K562 (cell line): ENCODE results near the gene FSD1L. TPM values are rescaled to one million over a fixed set of nuclear protein-coding genes. Genes with fewer than 3 reads are reported as not detected.

ENCODE experiments used
- ATAC-seq: fragments of 200-7000 bp; cut with Tn5 transposase; 3 replicates; pipeline ENCODE4 v1.9.1; 2020; ENCODE audit warnings: moderate library complexity
- BruUV-seq: library from RNA; stranded (reverse); fragments of 400-500 nt; replicated peaks from 2 replicates; lab custom pipeline; 2021; lab: Mats Ljungman, UMichigan
- CTCF ChIA-PET: fragments of 300-600 bp; formaldehyde crosslinking; extraction: SDS; loops from one replicate; lab custom pipeline; 2021; ENCODE audit warnings: low intra/inter-chr PET ratio; lab: Yijun Ruan, JAX
- POLR2A ChIA-PET: fragments of 300-600, 350-650 bp; sonication (Branson Sonifier 250); formaldehyde crosslinking; extraction: SDS; loops from one replicate; lab custom pipeline; 2021; ENCODE audit warnings: antibody characterized with exemption, inconsistent platforms; lab: Yijun Ruan, JAX
- DNase-seq, 4 experiments: peaks; one replicate each; pipeline versions ENCODE4 v3.0.0 to v3.0.0-alpha.2; 2011 to 2018; ENCODE audit warnings: low spot score in 3 of 4, mixed read lengths in 3 of 4; ENCODE audit errors: extremely low read depth in 1 of 4
- FAIRE-seq: peaks from 2 replicates; lab custom pipeline; 2011; peaks lifted over from hg19 to GRCh38; lab: Jason Lieb, UNC
- H2AFZ ChIP-seq: 2 replicates; pipeline ENCODE4 v1.6.0; 2011; ENCODE audit warnings: low read depth, low read length, control low read depth, inconsistent platforms
- H3K27ac ChIP-seq: fragments of 200-600 bp; 3 replicates; pipeline ENCODE4 v1.8.0; 2011; ENCODE audit warnings: low read depth, mild to moderate bottlenecking, control low read depth, inconsistent platforms, low read length, moderate library complexity, mixed read lengths; ENCODE audit errors: extremely low read depth
- H3K27me3 ChIP-seq, 2 experiments: fragments of 300-600 bp in 1 of 2; 2 replicates in 1 of 2; 3 replicates in 1 of 2; pipeline versions ENCODE4 v1.6.0 to v1.8.0; 2011; ENCODE audit warnings: inconsistent platforms in 2 of 2, low read length in 2 of 2, mild to moderate bottlenecking in 1 of 2, mixed read lengths in 1 of 2, moderate library complexity in 1 of 2; ENCODE audit not compliant: control insufficient read depth in 2 of 2, insufficient read depth in 2 of 2
- H3K36me3 ChIP-seq: fragments of 300-600 bp; 3 replicates; pipeline ENCODE4 v1.8.0; 2011; ENCODE audit warnings: mild to moderate bottlenecking, low read length, inconsistent platforms; ENCODE audit not compliant: control insufficient read depth, insufficient read depth
- H3K4me1 ChIP-seq, 2 experiments: fragments of 200-600 bp in 1 of 2; replicated peaks in 1 of 2; 2 replicates in 1 of 2; 3 replicates in 1 of 2; pipeline versions ENCODE4 v1.5.1 to v1.8.0; 2011; ENCODE audit warnings: inconsistent platforms in 2 of 2, low read length in 2 of 2, mild to moderate bottlenecking in 1 of 2, mixed read lengths in 1 of 2, moderate library complexity in 1 of 2; ENCODE audit not compliant: control insufficient read depth in 2 of 2, insufficient read depth in 2 of 2
- H3K4me2 ChIP-seq: 2 replicates; pipeline ENCODE4 v1.6.1; 2011; ENCODE audit warnings: low read length, control low read depth, inconsistent platforms, mixed read lengths; ENCODE audit not compliant: insufficient read depth
- H3K4me3 ChIP-seq: fragments of 200-600 bp; sonication (generic), shearing (Covaris generic); 2 replicates; pipeline ENCODE4 v1.5.1; 2016; ENCODE audit warnings: control low read depth, inconsistent platforms
- H3K79me2 ChIP-seq: fragments of 200-600 bp; 3 replicates; pipeline ENCODE4 v1.8.0; 2011; ENCODE audit warnings: low read length, inconsistent platforms; ENCODE audit not compliant: control insufficient read depth, insufficient read depth
- H3K9ac ChIP-seq, 2 experiments: 2 replicates each; pipeline versions ENCODE4 v1.6.0 to v1.6.1; 2011; ENCODE audit warnings: low read depth in 2 of 2, low read length in 2 of 2, control low read depth in 1 of 2, inconsistent platforms in 1 of 2, mild to moderate bottlenecking in 1 of 2, mixed read lengths in 1 of 2; ENCODE audit not compliant: insufficient read depth in 1 of 2
- H3K9me1 ChIP-seq: one replicate; pipeline ENCODE4 v1.6.0; 2011; ENCODE audit warnings: inconsistent platforms, mild to moderate bottlenecking, low read length, moderate library complexity; ENCODE audit not compliant: control insufficient read depth, insufficient read depth
- H3K9me3 ChIP-seq: replicated peaks from 2 replicates; pipeline ENCODE4 v1.5.1; 2011; ENCODE audit warnings: low read depth, low read length, inconsistent platforms; ENCODE audit not compliant: control insufficient read depth, insufficient read depth
- H4K20me1 ChIP-seq: replicated peaks from 2 replicates; pipeline ENCODE4 v1.6.1; 2011; ENCODE audit warnings: low read length, inconsistent platforms, mixed read lengths; ENCODE audit not compliant: control insufficient read depth, insufficient read depth
- DDX20 ChIP-seq: fragments of 450-650 bp; IDR thresholded peaks from 2 replicates; pipeline ENCODE4 v1.6.1; 2016; ENCODE audit warnings: missing genetic modification characterization, low read depth, mild to moderate bottlenecking, missing compliant biosample characterization, moderate library complexity
- ESRRA ChIP-seq: fragments of 450-650 bp; IDR thresholded peaks from 2 replicates; pipeline ENCODE4 v1.6.1; 2014; ENCODE audit warnings: low read depth, mild to moderate bottlenecking, moderate library complexity, borderline replicate concordance
- RBM34 ChIP-seq: fragments of 200-400 bp; formaldehyde crosslinking; IDR thresholded peaks from 2 replicates; pipeline ENCODE4 v1.6.1; 2018; ENCODE audit warnings: low read length, borderline replicate concordance; ENCODE audit not compliant: insufficient read depth
- SMAD3 ChIP-seq: fragments of 450-650 bp; formaldehyde crosslinking; conservative IDR thresholded peaks from 2 replicates; pipeline ENCODE4 v1.4.0; 2020; ENCODE audit warnings: mild to moderate bottlenecking
- ZBTB7A ChIP-seq: IDR thresholded peaks from 2 replicates; pipeline ENCODE4 v1.6.1; 2011; ENCODE audit warnings: low read depth, mild to moderate bottlenecking, low read length, moderate library complexity, borderline replicate concordance; ENCODE audit not compliant: control insufficient read depth
- WGBS: fragments of 100-300 bp; shearing (Covaris generic); methylation state at CpG from one replicate; pipeline ENCODE4 v1.1.6; 2016; ENCODE audit warnings: low coverage, mixed read lengths; ENCODE audit not compliant: insufficient coverage; ENCODE audit errors: missing lambda C conversion rate; 5-methylcytosine and 5-hydroxymethylcytosine counted together
- in situ Hi-C: fragments of 300-500 bp; cut with MboI; formaldehyde crosslinking; loops from 4 replicates; pipeline ENCODE4 v1.15.0; 2018; ENCODE audit warnings: inconsistent platforms, mixed read lengths
- intact Hi-C: fragments of 100-400 bp; cut with micrococcal nuclease; formaldehyde crosslinking; loops from 2 replicates; pipeline ENCODE4 v1.14.2; 2022
- polyA plus RNA-seq, 8 experiments: library from polyadenylated mRNA; depleted of rRNA in 4 of 8; stranded (reverse) in 5 of 8; unstranded in 3 of 8; fragments of >200 nt; fragmentation: Nextera tagmentation in 2 of 8; fragmentation: Illumina TruSeq in 1 of 8; extraction: Ambion mirVana in 2 of 8; extraction: Trizol in 1 of 8; gene quantifications; 2 replicates each; pipeline versions ENCODE4 v1.2.1 to v1.2.3, GENCODE V29; 2011 to 2014; ENCODE audit warnings: inconsistent platforms in 1 of 8, missing spikeins in 1 of 8
- total RNA-seq, 7 experiments: library from RNA; depleted of rRNA in 6 of 7; stranded (reverse); fragments of >200 nt in 6 of 7; fragmentation: Illumina TruSeq in 2 of 7; extraction: Trizol in 2 of 7; gene quantifications; 2 replicates each; pipeline versions ENCODE4 v1.2.1 to v1.2.3, GENCODE V29; 2011 to 2021; ENCODE audit warnings: low replicate concordance in 1 of 7
- TF ChIP-seq, protein P1 (sequence below): fragments of 450-650 bp; IDR thresholded peaks from 2 replicates; pipeline ENCODE4 v1.6.1; 2016; ENCODE audit warnings: mild to moderate bottlenecking, moderate library complexity
- TF ChIP-seq, protein P2 (sequence below): fragments of 450-650 bp; formaldehyde crosslinking; IDR thresholded peaks from 2 replicates; pipeline ENCODE4 v1.4.0; 2022; ENCODE audit warnings: missing genetic modification characterization

FSD1L gene
- total and polyA plus RNA-seq, 9 of the 15 experiments (the other 6 are each of a cell fraction or from before 2014, with no cell fraction given) = 0.95 to 4.2 (median 2.1) TPM

DNA sequence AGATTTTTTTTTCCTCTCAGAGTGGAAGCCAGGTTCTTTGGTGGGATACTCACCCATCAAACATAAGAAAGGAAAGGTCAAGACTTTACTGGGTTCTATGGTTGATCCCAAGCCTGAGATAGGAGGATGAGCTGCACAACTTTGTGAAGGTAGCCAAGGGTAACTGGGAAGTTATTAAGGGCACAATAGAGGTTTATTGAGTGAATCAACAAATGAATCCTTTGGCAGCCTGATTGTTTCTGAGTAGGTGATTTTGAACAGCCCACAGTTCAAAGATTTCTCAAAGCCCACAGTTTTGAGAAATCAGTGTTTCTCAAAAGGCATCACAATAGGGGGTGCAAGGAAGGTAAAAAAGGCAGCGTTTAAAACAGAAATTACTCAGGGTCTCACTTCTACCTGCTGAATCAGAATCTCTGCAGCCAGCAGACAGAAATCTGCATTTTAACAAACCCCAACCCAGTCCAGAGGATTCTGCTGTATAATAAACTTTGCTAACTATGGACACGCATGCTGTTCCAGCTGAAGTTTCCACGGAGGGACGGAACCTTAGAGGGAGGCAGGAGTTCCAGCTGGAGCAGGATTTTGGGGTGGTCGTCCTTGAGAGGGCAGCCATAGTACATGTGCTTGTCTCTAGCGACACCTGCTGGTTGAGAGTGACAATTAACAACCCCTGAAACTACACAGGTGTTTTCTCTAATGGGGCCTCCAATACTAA lies 32.7 kb upstream of the FSD1L start:
- no peaks in the 10 kb centered on the region for H3K4me1 ChIP-seq
- no peaks in the 10 kb centered on the region for H3K79me2 ChIP-seq
- no peak overlapping the region for H3K9ac ChIP-seq
- no peaks in the 10 kb centered on the region for H3K36me3 ChIP-seq
- no TSS peak for BruUV-seq
- peaks cover 0 to 4% of the 10 kb centered on the region in 2 experiments; a peak in 1 of 5 replicates for H3K27me3 ChIP-seq
- H4K20me1 ChIP-seq = no peaks in the 10 kb centered on the region
- no peak overlapping the region for H2AFZ ChIP-seq
- no peaks in the 10 kb centered on the region for H3K9me3 ChIP-seq
- DNase-seq (peak; percentile 61 to 74 (median 73)), FAIRE-seq (peak; percentile 89), ATAC-seq (peak; percentile 91)
- H3K4me2 ChIP-seq = no peak overlapping the region
- no peaks in the 10 kb centered on the region for H3K9me1 ChIP-seq
- CTCF ChIA-PET = interaction anchor here (0.6 to 1.8 kb wide), 7 partner anchors 12 to 732 kb away, joined by 3 to 11 read pairs (median 3); no protein-coding TSS in a partner anchor
- in situ Hi-C loops (loop anchor here (10.0 kb wide), 1 partner anchor 550 kb away; no protein-coding TSS in a partner anchor), intact Hi-C loops (loop anchor here (1.0 to 5.0 kb wide), 6 partner anchors 164 to 628 kb away; no protein-coding TSS in a partner anchor)
- WGBS = 1% methylated on average over 6 of the region's 6 CpGs
- H3K4me3 ChIP-seq = no peak overlapping the region
- POLR2A ChIA-PET = interaction anchor here (0.5 kb wide), 1 partner anchor 1727 kb away, joined by 3 read pairs; no protein-coding TSS in a partner anchor
- no peak overlapping the region for H3K27ac ChIP-seq
- TF ChIP-seq, protein P1, sequence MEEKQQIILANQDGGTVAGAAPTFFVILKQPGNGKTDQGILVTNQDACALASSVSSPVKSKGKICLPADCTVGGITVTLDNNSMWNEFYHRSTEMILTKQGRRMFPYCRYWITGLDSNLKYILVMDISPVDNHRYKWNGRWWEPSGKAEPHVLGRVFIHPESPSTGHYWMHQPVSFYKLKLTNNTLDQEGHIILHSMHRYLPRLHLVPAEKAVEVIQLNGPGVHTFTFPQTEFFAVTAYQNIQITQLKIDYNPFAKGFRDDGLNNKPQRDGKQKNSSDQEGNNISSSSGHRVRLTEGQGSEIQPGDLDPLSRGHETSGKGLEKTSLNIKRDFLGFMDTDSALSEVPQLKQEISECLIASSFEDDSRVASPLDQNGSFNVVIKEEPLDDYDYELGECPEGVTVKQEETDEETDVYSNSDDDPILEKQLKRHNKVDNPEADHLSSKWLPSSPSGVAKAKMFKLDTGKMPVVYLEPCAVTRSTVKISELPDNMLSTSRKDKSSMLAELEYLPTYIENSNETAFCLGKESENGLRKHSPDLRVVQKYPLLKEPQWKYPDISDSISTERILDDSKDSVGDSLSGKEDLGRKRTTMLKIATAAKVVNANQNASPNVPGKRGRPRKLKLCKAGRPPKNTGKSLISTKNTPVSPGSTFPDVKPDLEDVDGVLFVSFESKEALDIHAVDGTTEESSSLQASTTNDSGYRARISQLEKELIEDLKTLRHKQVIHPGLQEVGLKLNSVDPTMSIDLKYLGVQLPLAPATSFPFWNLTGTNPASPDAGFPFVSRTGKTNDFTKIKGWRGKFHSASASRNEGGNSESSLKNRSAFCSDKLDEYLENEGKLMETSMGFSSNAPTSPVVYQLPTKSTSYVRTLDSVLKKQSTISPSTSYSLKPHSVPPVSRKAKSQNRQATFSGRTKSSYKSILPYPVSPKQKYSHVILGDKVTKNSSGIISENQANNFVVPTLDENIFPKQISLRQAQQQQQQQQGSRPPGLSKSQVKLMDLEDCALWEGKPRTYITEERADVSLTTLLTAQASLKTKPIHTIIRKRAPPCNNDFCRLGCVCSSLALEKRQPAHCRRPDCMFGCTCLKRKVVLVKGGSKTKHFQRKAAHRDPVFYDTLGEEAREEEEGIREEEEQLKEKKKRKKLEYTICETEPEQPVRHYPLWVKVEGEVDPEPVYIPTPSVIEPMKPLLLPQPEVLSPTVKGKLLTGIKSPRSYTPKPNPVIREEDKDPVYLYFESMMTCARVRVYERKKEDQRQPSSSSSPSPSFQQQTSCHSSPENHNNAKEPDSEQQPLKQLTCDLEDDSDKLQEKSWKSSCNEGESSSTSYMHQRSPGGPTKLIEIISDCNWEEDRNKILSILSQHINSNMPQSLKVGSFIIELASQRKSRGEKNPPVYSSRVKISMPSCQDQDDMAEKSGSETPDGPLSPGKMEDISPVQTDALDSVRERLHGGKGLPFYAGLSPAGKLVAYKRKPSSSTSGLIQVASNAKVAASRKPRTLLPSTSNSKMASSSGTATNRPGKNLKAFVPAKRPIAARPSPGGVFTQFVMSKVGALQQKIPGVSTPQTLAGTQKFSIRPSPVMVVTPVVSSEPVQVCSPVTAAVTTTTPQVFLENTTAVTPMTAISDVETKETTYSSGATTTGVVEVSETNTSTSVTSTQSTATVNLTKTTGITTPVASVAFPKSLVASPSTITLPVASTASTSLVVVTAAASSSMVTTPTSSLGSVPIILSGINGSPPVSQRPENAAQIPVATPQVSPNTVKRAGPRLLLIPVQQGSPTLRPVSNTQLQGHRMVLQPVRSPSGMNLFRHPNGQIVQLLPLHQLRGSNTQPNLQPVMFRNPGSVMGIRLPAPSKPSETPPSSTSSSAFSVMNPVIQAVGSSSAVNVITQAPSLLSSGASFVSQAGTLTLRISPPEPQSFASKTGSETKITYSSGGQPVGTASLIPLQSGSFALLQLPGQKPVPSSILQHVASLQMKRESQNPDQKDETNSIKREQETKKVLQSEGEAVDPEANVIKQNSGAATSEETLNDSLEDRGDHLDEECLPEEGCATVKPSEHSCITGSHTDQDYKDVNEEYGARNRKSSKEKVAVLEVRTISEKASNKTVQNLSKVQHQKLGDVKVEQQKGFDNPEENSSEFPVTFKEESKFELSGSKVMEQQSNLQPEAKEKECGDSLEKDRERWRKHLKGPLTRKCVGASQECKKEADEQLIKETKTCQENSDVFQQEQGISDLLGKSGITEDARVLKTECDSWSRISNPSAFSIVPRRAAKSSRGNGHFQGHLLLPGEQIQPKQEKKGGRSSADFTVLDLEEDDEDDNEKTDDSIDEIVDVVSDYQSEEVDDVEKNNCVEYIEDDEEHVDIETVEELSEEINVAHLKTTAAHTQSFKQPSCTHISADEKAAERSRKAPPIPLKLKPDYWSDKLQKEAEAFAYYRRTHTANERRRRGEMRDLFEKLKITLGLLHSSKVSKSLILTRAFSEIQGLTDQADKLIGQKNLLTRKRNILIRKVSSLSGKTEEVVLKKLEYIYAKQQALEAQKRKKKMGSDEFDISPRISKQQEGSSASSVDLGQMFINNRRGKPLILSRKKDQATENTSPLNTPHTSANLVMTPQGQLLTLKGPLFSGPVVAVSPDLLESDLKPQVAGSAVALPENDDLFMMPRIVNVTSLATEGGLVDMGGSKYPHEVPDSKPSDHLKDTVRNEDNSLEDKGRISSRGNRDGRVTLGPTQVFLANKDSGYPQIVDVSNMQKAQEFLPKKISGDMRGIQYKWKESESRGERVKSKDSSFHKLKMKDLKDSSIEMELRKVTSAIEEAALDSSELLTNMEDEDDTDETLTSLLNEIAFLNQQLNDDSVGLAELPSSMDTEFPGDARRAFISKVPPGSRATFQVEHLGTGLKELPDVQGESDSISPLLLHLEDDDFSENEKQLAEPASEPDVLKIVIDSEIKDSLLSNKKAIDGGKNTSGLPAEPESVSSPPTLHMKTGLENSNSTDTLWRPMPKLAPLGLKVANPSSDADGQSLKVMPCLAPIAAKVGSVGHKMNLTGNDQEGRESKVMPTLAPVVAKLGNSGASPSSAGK = no peak
- TF ChIP-seq, protein P2, sequence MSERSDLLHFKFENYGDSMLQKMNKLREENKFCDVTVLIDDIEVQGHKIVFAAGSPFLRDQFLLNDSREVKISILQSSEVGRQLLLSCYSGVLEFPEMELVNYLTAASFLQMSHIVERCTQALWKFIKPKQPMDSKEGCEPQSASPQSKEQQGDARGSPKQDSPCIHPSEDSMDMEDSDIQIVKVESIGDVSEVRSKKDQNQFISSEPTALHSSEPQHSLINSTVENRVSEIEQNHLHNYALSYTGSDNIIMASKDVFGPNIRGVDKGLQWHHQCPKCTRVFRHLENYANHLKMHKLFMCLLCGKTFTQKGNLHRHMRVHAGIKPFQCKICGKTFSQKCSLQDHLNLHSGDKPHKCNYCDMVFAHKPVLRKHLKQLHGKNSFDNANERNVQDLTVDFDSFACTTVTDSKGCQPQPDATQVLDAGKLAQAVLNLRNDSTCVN (CRISPR knock-in tag) = no peak
- TF ChIP-seq SMAD3 (CRISPR knock-in tag) (no peak), ESRRA (0 out of 2 replicates have a peak, but pooled peaks have one; percentile 21), RBM34 (no peak), ZBTB7A (no peak), DDX20 (no peak)
